PC-3 (cell line): ENCODE data around the gene S100Z. TPM values are rescaled to one million over a fixed set of nuclear protein-coding genes. Genes with fewer than 3 reads are reported as not detected.

Experiments
- ATAC-seq: fragments of 200-7000 bp; cut with Tn5 transposase; 2 replicates; pipeline ENCODE4 v1.9.1; 2020; ENCODE audit warnings: mild to moderate bottlenecking, moderate library complexity
- BruUV-seq: library from RNA; stranded (reverse); fragments of 400-500 nt; replicated peaks from 2 replicates; lab custom pipeline; 2021; lab: Mats Ljungman, UMichigan
- CTCF ChIA-PET: fragments of 300-600 bp; sonication (Branson Sonifier 250); formaldehyde crosslinking; loops from one replicate; lab custom pipeline; 2022; ENCODE audit warnings: antibody characterized with exemption; lab: Charles Lee
- POLR2A ChIA-PET: fragments of 300-600 bp; sonication (Branson Sonifier 250); formaldehyde crosslinking; loops from one replicate; lab custom pipeline; 2022; ENCODE audit warnings: antibody characterized with exemption; ENCODE audit not compliant: unreplicated experiment; lab: Charles Lee
- DNase-seq: peaks from one replicate; pipeline ENCODE4 v3.0.0-alpha.2; 2015
- H2AFZ ChIP-seq: fragments of 300-600 bp; sonication (generic); 2 replicates; pipeline ENCODE4 v1.6.0; 2016; ENCODE audit warnings: antibody characterized with exemption, low read length
- H3F3A ChIP-seq: fragments of 300-600 bp; sonication (generic); one replicate; pipeline ENCODE4 v1.6.0; 2017; ENCODE audit warnings: antibody characterized with exemption, low read length, control low read depth, mild to moderate bottlenecking; ENCODE audit not compliant: unreplicated experiment
- H3K27ac ChIP-seq: fragments of 300-600 bp; sonication (generic); 2 replicates; pipeline ENCODE4 v1.5.1; 2016; ENCODE audit warnings: mild to moderate bottlenecking, low read length
- H3K27me3 ChIP-seq: fragments of 300-600 bp; sonication (generic); 2 replicates; pipeline ENCODE4 v1.6.1; 2016; ENCODE audit warnings: low read length, mixed read lengths
- H3K36me3 ChIP-seq: fragments of 300-600 bp; sonication (generic); 2 replicates; pipeline ENCODE4 v1.6.1; 2016; ENCODE audit warnings: low read depth, mixed run types, low read length, mixed read lengths
- H3K4me1 ChIP-seq: fragments of 300-600 bp; sonication (generic); 2 replicates; pipeline ENCODE4 v1.5.1; 2016; ENCODE audit warnings: low read length; ENCODE audit not compliant: insufficient read depth
- H3K4me2 ChIP-seq: fragments of 300-600 bp; sonication (generic); 2 replicates; pipeline ENCODE4 v1.6.0; 2016; ENCODE audit warnings: low read length
- H3K4me3 ChIP-seq: fragments of 300-600 bp; sonication (generic); 2 replicates; pipeline ENCODE4 v1.5.1; 2016; ENCODE audit warnings: mild to moderate bottlenecking, low read length, mixed read lengths
- H3K79me2 ChIP-seq: fragments of 300-600 bp; sonication (generic); 2 replicates; pipeline ENCODE4 v1.6.1; 2017; ENCODE audit warnings: low read length, mixed read lengths
- H3K9ac ChIP-seq: fragments of 300-600 bp; sonication (generic); 2 replicates; pipeline ENCODE4 v1.6.0; 2016; ENCODE audit warnings: mild to moderate bottlenecking, low read length
- H3K9me2 ChIP-seq: fragments of 300-600 bp; sonication (generic); replicated peaks from 2 replicates; pipeline ENCODE4 v1.6.1; 2016; ENCODE audit warnings: mixed run types, low read length, mixed read lengths
- H3K9me3 ChIP-seq: fragments of 300-600 bp; sonication (generic); 2 replicates; pipeline ENCODE4 v1.6.1; 2016; ENCODE audit warnings: low read length, mixed read lengths
- H4K20me1 ChIP-seq: fragments of 300-600 bp; sonication (generic); 2 replicates; pipeline ENCODE4 v1.6.1; 2016; ENCODE audit warnings: low read length, mixed read lengths
- CTCF ChIP-seq: fragments of 300-600 bp; sonication (generic); conservative IDR thresholded peaks from 2 replicates; pipeline ENCODE4 v1.5.1; 2017; ENCODE audit warnings: antibody characterized with exemption, low read depth, mild to moderate bottlenecking, low read length
- EZH2 ChIP-seq: fragments of 300-600 bp; sonication (generic); IDR thresholded peaks from one replicate; pipeline ENCODE4 v1.6.1; 2017; ENCODE audit warnings: antibody characterized with exemption, mild to moderate bottlenecking, low read length; ENCODE audit not compliant: unreplicated experiment
- EZH2phosphoT487 ChIP-seq: fragments of 300-600 bp; sonication (generic); IDR thresholded peaks from 2 replicates; pipeline ENCODE4 v1.6.1; 2018; ENCODE audit warnings: mild to moderate bottlenecking, antibody characterized with exemption, low read length, borderline replicate concordance
- intact Hi-C: fragments of 100-400 bp; cut with micrococcal nuclease; formaldehyde crosslinking; loops from 2 replicates; pipeline ENCODE4 v1.9.0; 2023
- total RNA-seq: library from RNA; depleted of rRNA; stranded (reverse); fragments of >200 nt; gene quantifications from 2 replicates; pipeline ENCODE4 v1.2.3, GENCODE V29; 2014

Gene S100Z
- total RNA-seq, 1 experiment from 2014 or later, result 0.11 TPM

- intact Hi-C loops, result loop anchor here (2.0 to 10.0 kb wide), 3 partner anchors 261 to 573 kb away; no protein-coding TSS in a partner anchor
- Histone ChIP-seq H3K4me2 (0 out of 2 replicates have a peak overlapping the region, but pooled peaks have one; percentile 3), H2AFZ (no peak overlapping the region), H3K36me3 (no peaks in the 10 kb centered on the region), H3K9me2 (no peaks in the 10 kb centered on the region), H3K4me3 (no peak overlapping the region), H3K4me1 (peaks cover 7% of the 10 kb centered on the region; the same call in 1 of the 2 replicates), H3K9me3 (no peaks in the 10 kb centered on the region), H3K27ac (0 out of 2 replicates have a peak overlapping the region, but pooled peaks have one; percentile 26), H3K79me2 (no peaks in the 10 kb centered on the region), H3K9ac (no peak overlapping the region), H4K20me1 (no peaks in the 10 kb centered on the region), H3K27me3 (no peaks in the 10 kb centered on the region), H3F3A (no peaks in the 10 kb centered on the region)
- CTCF ChIA-PET, result no interaction called here
- POLR2A ChIA-PET, result no interaction called here
- DNase-seq, result peak; percentile 44
- TF ChIP-seq EZH2, result no peak
- TF ChIP-seq EZH2phosphoT487, result no peak
- TF ChIP-seq CTCF, result no peak
- peak; percentile 85 for ATAC-seq
- no TSS peak for BruUV-seq
Observed at GRCh38 chr5:76861612-76862011, 11.8 kb downstream of the S100Z start.

- H3K27me3 ChIP-seq, result no peaks in the 10 kb centered on the region
- ATAC-seq, result no peak
- intact Hi-C loops, result loop anchor here (10.0 kb wide), 2 partner anchors 372 to 572 kb away; no protein-coding TSS in a partner anchor
Observed at GRCh38 chr5:76863001-76863400, 13.2 kb downstream of the S100Z start.

More at GRCh38 chr5:76863001-76863400, 13.2 kb downstream of the S100Z start:
- Histone ChIP-seq H4K20me1 (no peaks in the 10 kb centered on the region), H3K36me3 (no peaks in the 10 kb centered on the region), H3K27ac (no peak overlapping the region), H2AFZ (no peak overlapping the region), H3K9me2 (no peaks in the 10 kb centered on the region), H3K9ac (no peak overlapping the region), H3K4me2 (no peak overlapping the region), H3F3A (no peaks in the 10 kb centered on the region), H3K9me3 (no peaks in the 10 kb centered on the region), H3K4me3 (no peak overlapping the region), H3K4me1 (peaks cover 7% of the 10 kb centered on the region; the same call in 1 of the 2 replicates), H3K79me2 (no peaks in the 10 kb centered on the region)
- TF ChIP-seq EZH2phosphoT487 (no peak), EZH2 (no peak), CTCF (no peak)
- CTCF ChIA-PET, result no interaction called here
- POLR2A ChIA-PET, result no interaction called here
- no TSS peak for BruUV-seq
- no peak for DNase-seq
